IMR-90 (cell line): ENCODE data around the gene NECTIN4. TPM values are rescaled to one million over a fixed set of nuclear protein-coding genes. Genes with fewer than 3 reads are reported as not detected.

Experiments
- ATAC-seq: fragments of 200-7000 bp; cut with Tn5 transposase; 2 replicates; pipeline ENCODE4 v1.9.1; 2020; ENCODE audit warnings: low read depth, mild to moderate bottlenecking, moderate library complexity
- BruUV-seq: library from RNA; stranded (reverse); fragments of 400-500 nt; replicated peaks from 2 replicates; lab custom pipeline; 2021; lab: Mats Ljungman, UMichigan
- CTCF ChIA-PET: fragments of 300-600 bp; formaldehyde crosslinking; extraction: SDS; loops from one replicate; lab custom pipeline; 2021; ENCODE audit warnings: antibody characterized with exemption; lab: Yijun Ruan, JAX
- POLR2A ChIA-PET: fragments of 300-600 bp; sonication (Branson Sonifier 250); formaldehyde crosslinking; loops from one replicate; lab custom pipeline; 2022; ENCODE audit warnings: antibody characterized with exemption; ENCODE audit not compliant: unreplicated experiment; lab: Charles Lee
- DNase-seq: peaks from one replicate; pipeline ENCODE4 v3.0.0; 2013
- H2AFZ ChIP-seq: replicated peaks from 2 replicates; pipeline ENCODE3; 2013; ENCODE audit warnings: low read length, mild to moderate bottlenecking; ENCODE audit not compliant: poor library complexity
- H2AK5ac ChIP-seq: 2 replicates; pipeline ENCODE4 v1.6.1; 2013; ENCODE audit warnings: low read depth, low read length, inconsistent platforms
- H2AK9ac ChIP-seq: replicated peaks from 2 replicates; pipeline ENCODE3; 2013; ENCODE audit warnings: mild to moderate bottlenecking, low read depth, low read length, moderate library complexity; ENCODE audit not compliant: poor library complexity
- H2BK120ac ChIP-seq: 2 replicates; pipeline ENCODE4 v1.6.1; 2013; ENCODE audit warnings: low read depth, low read length, inconsistent platforms
- H2BK15ac ChIP-seq: 3 replicates; pipeline ENCODE4 v1.6.1; 2013; ENCODE audit warnings: low read depth, low read length, inconsistent platforms
- H2BK20ac ChIP-seq: 2 replicates; pipeline ENCODE4 v1.6.1; 2013; ENCODE audit warnings: low read depth, mild to moderate bottlenecking, inconsistent platforms, low read length, moderate library complexity
- H2BK5ac ChIP-seq: 2 replicates; pipeline ENCODE4 v1.6.1; 2013; ENCODE audit warnings: mild to moderate bottlenecking, low read depth, low read length, inconsistent platforms; ENCODE audit not compliant: poor library complexity, severe bottlenecking
- H3K14ac ChIP-seq: replicated peaks from 2 replicates; pipeline ENCODE4 v1.6.1; 2013; ENCODE audit warnings: low read depth, low read length, inconsistent platforms
- H3K18ac ChIP-seq: 2 replicates; pipeline ENCODE4 v1.6.1; 2013; ENCODE audit warnings: low read depth, low read length, control low read depth
- H3K23ac ChIP-seq: 2 replicates; pipeline ENCODE4 v1.6.1; 2013; ENCODE audit warnings: low read depth, low read length, inconsistent platforms
- H3K27ac ChIP-seq: 2 replicates; pipeline ENCODE4 v1.5.1; 2013; ENCODE audit warnings: mild to moderate bottlenecking, control low read depth, low read length; ENCODE audit not compliant: insufficient read depth
- H3K27me3 ChIP-seq: 2 replicates; pipeline ENCODE4 v1.6.1; 2013; ENCODE audit warnings: low read length; ENCODE audit not compliant: control insufficient read depth, insufficient read depth
- H3K36me3 ChIP-seq: 2 replicates; pipeline ENCODE4 v1.6.1; 2013; ENCODE audit warnings: low read length, mixed read lengths; ENCODE audit not compliant: control insufficient read depth, insufficient read depth
- H3K4ac ChIP-seq: 2 replicates; pipeline ENCODE4 v1.6.1; 2013; ENCODE audit warnings: low read depth, low read length, inconsistent platforms
- H3K4me1 ChIP-seq: 2 replicates; pipeline ENCODE4 v1.6.1; 2013; ENCODE audit warnings: low read length, mixed read lengths; ENCODE audit not compliant: control insufficient read depth, insufficient read depth
- H3K4me2 ChIP-seq: 2 replicates; pipeline ENCODE4 v1.6.1; 2013; ENCODE audit warnings: low read depth, mild to moderate bottlenecking, control low read depth, low read length, moderate library complexity
- H3K4me3 ChIP-seq: 2 replicates; pipeline ENCODE4 v1.5.1; 2013; ENCODE audit warnings: low read depth, mild to moderate bottlenecking, control low read depth, low read length, moderate library complexity; ENCODE audit not compliant: insufficient read depth
- H3K56ac ChIP-seq: 2 replicates; pipeline ENCODE4 v1.6.1; 2013; ENCODE audit warnings: low read length, inconsistent platforms; ENCODE audit not compliant: insufficient read depth; ENCODE audit errors: extremely low read depth
- H3K79me1 ChIP-seq, 2 experiments: 2 replicates each; pipeline ENCODE4 v1.6.1; 2013; ENCODE audit warnings: low read length in 2 of 2, inconsistent platforms in 1 of 2, low read depth in 1 of 2
- H3K9ac ChIP-seq: 2 replicates; pipeline ENCODE4 v1.6.1; 2013; ENCODE audit warnings: low read depth, low read length, control low read depth
- H3K9me1 ChIP-seq: 2 replicates; pipeline ENCODE4 v1.6.1; 2013; ENCODE audit warnings: low read length, inconsistent platforms; ENCODE audit not compliant: insufficient read depth
- H3K9me3 ChIP-seq: 2 replicates; pipeline ENCODE4 v1.6.1; 2013; ENCODE audit warnings: low read length; ENCODE audit not compliant: control insufficient read depth, insufficient read depth
- H4K20me1 ChIP-seq: 2 replicates; pipeline ENCODE4 v1.6.1; 2013; ENCODE audit warnings: low read length, inconsistent platforms; ENCODE audit not compliant: insufficient read depth
- H4K5ac ChIP-seq: 2 replicates; pipeline ENCODE4 v1.6.1; 2013; ENCODE audit warnings: mild to moderate bottlenecking, low read depth, low read length, control low read depth
- H4K8ac ChIP-seq, 2 experiments: 2 replicates each; pipeline ENCODE4 v1.6.1; 2013; ENCODE audit warnings: low read depth in 2 of 2, low read length in 2 of 2, control low read depth in 1 of 2, inconsistent platforms in 1 of 2
- H4K91ac ChIP-seq: 2 replicates; pipeline ENCODE4 v1.6.1; 2013; ENCODE audit warnings: low read depth, low read length, inconsistent platforms; ENCODE audit not compliant: insufficient read depth
- CEBPB ChIP-seq: IDR thresholded peaks from 2 replicates; pipeline ENCODE4 v1.6.1; 2012; ENCODE audit warnings: low read depth, low read length, improper control_type of control experiment
- MAFK ChIP-seq: IDR thresholded peaks from 2 replicates; pipeline ENCODE4 v1.6.1; 2012; ENCODE audit warnings: low read depth, low read length, improper control_type of control experiment
- MAZ ChIP-seq: IDR thresholded peaks from 2 replicates; pipeline ENCODE4 v1.6.1; 2012; ENCODE audit warnings: low read depth, mild to moderate bottlenecking, low read length, improper control_type of control experiment, moderate library complexity, borderline replicate concordance
- MXI1 ChIP-seq: IDR thresholded peaks from 2 replicates; pipeline ENCODE4 v1.6.1; 2012; ENCODE audit warnings: low read depth, mild to moderate bottlenecking, low read length, moderate library complexity, borderline replicate concordance
- NFE2L2 ChIP-seq: fragments of 150-350 bp; IDR thresholded peaks from 2 replicates; pipeline ENCODE4 v1.6.1; 2016; ENCODE audit warnings: low read depth, mild to moderate bottlenecking, low read length
- RCOR1 ChIP-seq: IDR thresholded peaks from 2 replicates; pipeline ENCODE4 v1.6.1; 2012; ENCODE audit warnings: mild to moderate bottlenecking, low read length, improper control_type of control experiment; ENCODE audit not compliant: insufficient replicate concordance
- WGBS, 2 experiments: methylation state at CpG; one replicate each; pipeline versions ENCODE4 v1.1.5 to v1.1.7; 2013; ENCODE audit warnings: missing lambda C conversion rate in 2 of 2; ENCODE audit not compliant: insufficient read length in 1 of 2; ENCODE audit errors: extremely low coverage in 2 of 2; 5-methylcytosine and 5-hydroxymethylcytosine counted together
- dilution Hi-C: fragments of 300-500 bp; cut with HindIII; formaldehyde crosslinking; loops from one replicate; pipeline ENCODE4 v1.14.3; 2018; ENCODE audit warnings: low sequenced_read_pairs; ENCODE audit not compliant: unreplicated experiment
- in situ Hi-C: fragments of 300-500 bp; cut with MboI; formaldehyde crosslinking; loops from 3 replicates; pipeline ENCODE4 v1.14.3; 2019; ENCODE audit warnings: low sequenced_read_pairs, inconsistent platforms, mixed read lengths
- intact Hi-C: fragments of 100-400 bp; cut with micrococcal nuclease; formaldehyde crosslinking; loops from 2 replicates; pipeline ENCODE4 v1.10.0; 2022
- polyA plus RNA-seq, 3 experiments: library from polyadenylated mRNA; depleted of rRNA; stranded (reverse); fragments of >200 nt; gene quantifications; 2 replicates each; pipeline ENCODE4 v1.2.3, GENCODE V29; 2012; ENCODE audit warnings: low replicate concordance in 1 of 3
- total RNA-seq: library from RNA; depleted of rRNA; stranded (reverse); fragments of >200 nt; gene quantifications from 2 replicates; pipeline ENCODE4 v1.2.3, GENCODE V29; 2012
- TF ChIP-seq, protein P1 (sequence below): fragments of 150-350 bp; IDR thresholded peaks from 2 replicates; pipeline ENCODE4 v1.6.1; 2017; ENCODE audit warnings: mild to moderate bottlenecking, antibody characterized with exemption, low read length, low read depth
- TF ChIP-seq, protein P2 (sequence below): fragments of 150-350 bp; IDR thresholded peaks from 2 replicates; pipeline ENCODE4 v1.6.1; 2016; ENCODE audit warnings: low read depth, mild to moderate bottlenecking, low read length, moderate library complexity, borderline replicate concordance

The NECTIN4 gene
- total and polyA plus RNA-seq, 2 of the 4 experiments (the other 2 are of a cell fraction): 0.18 to 0.24 TPM

DNA sequence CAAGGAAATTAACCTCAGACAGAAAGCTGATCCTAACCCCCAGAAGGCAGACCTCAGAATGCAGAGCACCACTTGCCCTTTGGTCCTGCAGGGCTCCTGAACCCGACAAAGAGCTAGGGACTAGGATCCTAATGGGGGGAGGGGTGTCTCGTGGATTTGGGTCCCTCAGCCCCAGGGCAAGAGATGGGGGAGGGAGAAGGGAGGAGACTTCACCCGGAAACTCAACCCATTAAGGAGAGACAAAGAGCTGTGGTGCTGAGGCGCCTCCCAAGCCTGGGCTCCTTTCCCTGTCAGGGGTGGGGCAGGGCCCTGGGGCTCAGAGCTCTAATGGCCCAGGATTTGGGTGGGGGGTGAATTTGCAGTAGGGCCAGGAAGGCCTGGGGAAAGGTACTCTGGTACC, 2.9 kb downstream of the NECTIN4 start:
- TF ChIP-seq MXI1 (no peak), CEBPB (no peak), MAFK (no peak), NFE2L2 (no peak), MAZ (no peak), RCOR1 (no peak)
- TF ChIP-seq, protein P1, sequence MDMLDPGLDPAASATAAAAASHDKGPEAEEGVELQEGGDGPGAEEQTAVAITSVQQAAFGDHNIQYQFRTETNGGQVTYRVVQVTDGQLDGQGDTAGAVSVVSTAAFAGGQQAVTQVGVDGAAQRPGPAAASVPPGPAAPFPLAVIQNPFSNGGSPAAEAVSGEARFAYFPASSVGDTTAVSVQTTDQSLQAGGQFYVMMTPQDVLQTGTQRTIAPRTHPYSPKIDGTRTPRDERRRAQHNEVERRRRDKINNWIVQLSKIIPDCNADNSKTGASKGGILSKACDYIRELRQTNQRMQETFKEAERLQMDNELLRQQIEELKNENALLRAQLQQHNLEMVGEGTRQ: no peak
- TF ChIP-seq, protein P2, sequence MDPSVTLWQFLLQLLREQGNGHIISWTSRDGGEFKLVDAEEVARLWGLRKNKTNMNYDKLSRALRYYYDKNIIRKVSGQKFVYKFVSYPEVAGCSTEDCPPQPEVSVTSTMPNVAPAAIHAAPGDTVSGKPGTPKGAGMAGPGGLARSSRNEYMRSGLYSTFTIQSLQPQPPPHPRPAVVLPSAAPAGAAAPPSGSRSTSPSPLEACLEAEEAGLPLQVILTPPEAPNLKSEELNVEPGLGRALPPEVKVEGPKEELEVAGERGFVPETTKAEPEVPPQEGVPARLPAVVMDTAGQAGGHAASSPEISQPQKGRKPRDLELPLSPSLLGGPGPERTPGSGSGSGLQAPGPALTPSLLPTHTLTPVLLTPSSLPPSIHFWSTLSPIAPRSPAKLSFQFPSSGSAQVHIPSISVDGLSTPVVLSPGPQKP: no peak
- H4K91ac ChIP-seq: no peak overlapping the region
- no peak overlapping the region for H3K4ac ChIP-seq
- WGBS, 2 experiments: 17% methylated on average over 1 of the region's 4 CpGs; no CpG with 5 or more reads in 1 of the 2 experiments
- no peak overlapping the region for H3K14ac ChIP-seq
- ChIA-PET POLR2A (no interaction called here), CTCF (no interaction called here)
- no peak overlapping the region for H3K4me3 ChIP-seq
- H3K4me1 ChIP-seq: peaks cover 24% of the 10 kb centered on the region
- no peaks in the 10 kb centered on the region for H3K36me3 ChIP-seq
- H2AK5ac ChIP-seq: no peak overlapping the region; the same call in 1 of the 2 replicates
- H3K56ac ChIP-seq: no peak overlapping the region
- ATAC-seq: no peak
- no peak overlapping the region for H2AK9ac ChIP-seq
- in situ Hi-C loops: no loop called here
- no TSS peak for BruUV-seq
- no peak overlapping the region for H2BK120ac ChIP-seq
- no peaks in the 10 kb centered on the region for H4K20me1 ChIP-seq
- no peak overlapping the region for H3K18ac ChIP-seq
- H3K9me3 ChIP-seq: no peaks in the 10 kb centered on the region
- dilution Hi-C loops: no loop called here
- no peak overlapping the region for H2BK15ac ChIP-seq
- H2BK5ac ChIP-seq: no peak overlapping the region
- H4K8ac ChIP-seq: no peak overlapping the region
- no peaks in the 10 kb centered on the region for H3K27me3 ChIP-seq
- H3K9me1 ChIP-seq: peaks cover 26% of the 10 kb centered on the region
- H3K23ac ChIP-seq: no peak overlapping the region
- H2BK20ac ChIP-seq: no peak overlapping the region
- intact Hi-C loops: no loop called here
- H2AFZ ChIP-seq: no peak overlapping the region
- no peak overlapping the region for H3K4me2 ChIP-seq
- H4K5ac ChIP-seq: no peak overlapping the region
- no peak overlapping the region for H3K27ac ChIP-seq
- no peak overlapping the region for H3K9ac ChIP-seq
- no peak for DNase-seq
- no peaks in the 10 kb centered on the region for H3K79me1 ChIP-seq
